H1 (cell line): ENCODE measurements around the gene PIMREG. TPM values are rescaled to one million over a fixed set of nuclear protein-coding genes. Genes with fewer than 3 reads are reported as not detected.

ENCODE experiments used
- CTCF ChIA-PET: fragments of 300-600 bp; sonication (Branson Sonifier 250); formaldehyde crosslinking; loops from one replicate; lab custom pipeline; 2021; ENCODE audit not compliant: partially characterized antibody; lab: Charles Lee
- POLR2A ChIA-PET: fragments of 300-600 bp; sonication (Branson Sonifier 250); formaldehyde crosslinking; loops from one replicate; lab custom pipeline; 2021; ENCODE audit warnings: inconsistent platforms; ENCODE audit not compliant: partially characterized antibody; lab: Charles Lee
- DNase-seq, 2 experiments: peaks; one replicate each; pipeline versions ENCODE4 v3.0.0 to v3.0.0-alpha.2; 2010 to 2022; ENCODE audit warnings: low spot score in 2 of 2, low read depth in 1 of 2, mixed read lengths in 1 of 2
- FAIRE-seq: peaks from 2 replicates; lab custom pipeline; 2011; peaks lifted over from hg19 to GRCh38; lab: Jason Lieb, UNC
- H2AFZ ChIP-seq: 2 replicates; pipeline ENCODE4 v1.8.1; 2012; ENCODE audit warnings: low read length, inconsistent platforms
- H2AK5ac ChIP-seq: 2 replicates; pipeline ENCODE4 v1.6.1; 2013; ENCODE audit warnings: low read depth, low read length
- H2BK120ac ChIP-seq: replicated peaks from 2 replicates; pipeline ENCODE3; 2013; ENCODE audit warnings: low read depth, low read length, inconsistent platforms
- H2BK12ac ChIP-seq: 2 replicates; pipeline ENCODE4 v1.6.1; 2013; ENCODE audit warnings: low read depth, low read length
- H2BK15ac ChIP-seq: 2 replicates; pipeline ENCODE4 v1.6.1; 2013; ENCODE audit warnings: low read length
- H2BK20ac ChIP-seq: 2 replicates; pipeline ENCODE4 v1.6.1; 2013; ENCODE audit warnings: low read length
- H2BK5ac ChIP-seq: 2 replicates; pipeline ENCODE4 v1.6.1; 2013; ENCODE audit warnings: low read depth, low read length
- H3K14ac ChIP-seq: 2 replicates; pipeline ENCODE4 v1.6.1; 2013; ENCODE audit warnings: inconsistent platforms; ENCODE audit not compliant: insufficient read length
- H3K18ac ChIP-seq: 2 replicates; pipeline ENCODE4 v1.6.1; 2013; ENCODE audit warnings: low read length; ENCODE audit errors: extremely low read depth
- H3K23ac ChIP-seq: 2 replicates; pipeline ENCODE4 v1.6.1; 2013; ENCODE audit warnings: inconsistent platforms; ENCODE audit not compliant: insufficient read length
- H3K23me2 ChIP-seq: 2 replicates; pipeline ENCODE4 v1.6.1; 2013; ENCODE audit warnings: low read depth, low read length
- H3K27ac ChIP-seq: 2 replicates; pipeline ENCODE4 v1.6.1; 2011; ENCODE audit warnings: low read depth, low read length, inconsistent platforms
- H3K27me3 ChIP-seq, 4 experiments: replicated peaks in 1 of 4; 1 replicate in 1 of 4; 2 replicates in 3 of 4; pipeline versions ENCODE4 v1.6.1 to v1.8.1; 2011 to 2013; ENCODE audit warnings: low read length in 3 of 4, mild to moderate bottlenecking in 3 of 4, inconsistent platforms in 2 of 4, mixed read lengths in 2 of 4, moderate library complexity in 1 of 4; ENCODE audit not compliant: control insufficient read depth in 3 of 4, insufficient read depth in 3 of 4; ENCODE audit errors: extremely low read depth in 1 of 4
- H3K36me3 ChIP-seq, 4 experiments: 2 replicates each; pipeline versions ENCODE4 v1.6.1 to v1.8.1; 2011 to 2013; ENCODE audit warnings: mild to moderate bottlenecking in 4 of 4, low read length in 3 of 4, moderate library complexity in 2 of 4, control low read depth in 1 of 4, inconsistent platforms in 1 of 4; ENCODE audit not compliant: insufficient read depth in 4 of 4, control insufficient read depth in 2 of 4
- H3K4ac ChIP-seq: replicated peaks from 2 replicates; pipeline ENCODE3; 2013; ENCODE audit warnings: low read length, low read depth, mixed read lengths, inconsistent platforms; ENCODE audit not compliant: insufficient read length
- H3K4me1 ChIP-seq, 4 experiments: replicated peaks in 1 of 4; 1 replicate in 1 of 4; 2 replicates in 3 of 4; pipeline versions ENCODE4 v1.6.1 to v1.8.1; 2011 to 2013; ENCODE audit warnings: low read length in 3 of 4, inconsistent platforms in 2 of 4, mixed read lengths in 1 of 4; ENCODE audit not compliant: insufficient read depth in 4 of 4, control insufficient read depth in 3 of 4
- H3K4me2 ChIP-seq, 2 experiments: 2 replicates each; pipeline versions ENCODE4 v1.6.1 to v1.8.1; 2011 to 2013; ENCODE audit warnings: low read depth in 2 of 2, low read length in 2 of 2, control low read depth in 1 of 2, inconsistent platforms in 1 of 2, mild to moderate bottlenecking in 1 of 2; ENCODE audit not compliant: insufficient read depth in 1 of 2
- H3K4me3 ChIP-seq, 4 experiments: fragments of 200-600, 300-600 bp in 1 of 4; sonication (generic), shearing (Covaris generic), sonication (Bioruptor Twin) in 1 of 4; 2 replicates each; pipeline versions ENCODE4 v1.5.1 to v1.8.1; 2011 to 2016; ENCODE audit warnings: low read length in 4 of 4, low read depth in 3 of 4, control low read depth in 2 of 4, inconsistent platforms in 2 of 4, mild to moderate bottlenecking in 2 of 4, mixed read lengths in 1 of 4, moderate library complexity in 1 of 4; ENCODE audit not compliant: insufficient read depth in 2 of 4; ENCODE audit errors: extremely low read depth in 1 of 4
- H3K56ac ChIP-seq: replicated peaks from 2 replicates; pipeline ENCODE3; 2013; ENCODE audit warnings: low read depth, mild to moderate bottlenecking, mixed read lengths, low read length, inconsistent platforms; ENCODE audit not compliant: insufficient read length
- H3K79me1 ChIP-seq: 2 replicates; pipeline ENCODE4 v1.6.1; 2013; ENCODE audit warnings: low read depth, low read length, control low read depth
- H3K79me2 ChIP-seq, 2 experiments: 2 replicates each; pipeline versions ENCODE4 v1.6.1 to v1.8.1; 2012 to 2013; ENCODE audit warnings: low read length in 2 of 2, mild to moderate bottlenecking in 2 of 2, inconsistent platforms in 1 of 2; ENCODE audit not compliant: insufficient read depth in 2 of 2, control insufficient read depth in 1 of 2
- H3K9ac ChIP-seq, 4 experiments: replicated peaks in 1 of 4; 1 replicate in 1 of 4; 2 replicates in 3 of 4; pipeline versions ENCODE4 v1.6.1 to v1.8.1; 2011 to 2013; ENCODE audit warnings: low read depth in 3 of 4, low read length in 3 of 4, control low read depth in 2 of 4, mild to moderate bottlenecking in 2 of 4, moderate library complexity in 2 of 4, inconsistent platforms in 1 of 4; ENCODE audit errors: extremely low read depth in 1 of 4
- H3K9me3 ChIP-seq, 2 experiments: 2 replicates each; pipeline versions ENCODE4 v1.6.1 to v1.8.1; 2012 to 2013; ENCODE audit warnings: mild to moderate bottlenecking in 2 of 2, moderate library complexity in 2 of 2, control low read depth in 1 of 2, inconsistent platforms in 1 of 2, low read depth in 1 of 2, low read length in 1 of 2, mixed read lengths in 1 of 2; ENCODE audit not compliant: insufficient read depth in 2 of 2
- H4K20me1 ChIP-seq, 2 experiments: replicated peaks in 1 of 2; 2 replicates each; pipeline versions ENCODE3 to v1.8.1; 2011 to 2013; ENCODE audit warnings: inconsistent platforms in 2 of 2, low read length in 2 of 2, mild to moderate bottlenecking in 1 of 2; ENCODE audit not compliant: insufficient read depth in 2 of 2, control insufficient read depth in 1 of 2
- H4K5ac ChIP-seq: 2 replicates; pipeline ENCODE4 v1.6.1; 2013; ENCODE audit warnings: low read length, low read depth, mixed read lengths, inconsistent platforms; ENCODE audit not compliant: insufficient read length
- H4K8ac ChIP-seq: 2 replicates; pipeline ENCODE4 v1.8.0; 2013; ENCODE audit warnings: mild to moderate bottlenecking, moderate library complexity, low read length, inconsistent platforms; ENCODE audit not compliant: insufficient read depth; ENCODE audit errors: extremely low read depth
- H4K91ac ChIP-seq: replicated peaks from 2 replicates; pipeline ENCODE3; 2013; ENCODE audit warnings: low read length, mixed read lengths, inconsistent platforms; ENCODE audit not compliant: insufficient read length
- KDM1A ChIP-seq: fragments of 200-600, 300-600 bp; sonication (generic); IDR thresholded peaks from 2 replicates; pipeline ENCODE4 v1.7.1; 2016; ENCODE audit warnings: mild to moderate bottlenecking, low read length, borderline replicate concordance
- POU5F1 ChIP-seq: IDR thresholded peaks from 2 replicates; pipeline ENCODE4 v1.6.1; 2011; ENCODE audit warnings: low read depth, mild to moderate bottlenecking, low read length, moderate library complexity
- WGBS, 2 experiments: shearing (Covaris generic) in 1 of 2; methylation state at CpG; one replicate each; pipeline versions ENCODE4 v1.1.6 to v1.1.7; 2013 to 2015; ENCODE audit warnings: low lambda C conversion rate in 2 of 2, mixed read lengths in 2 of 2, inconsistent platforms in 1 of 2, low coverage in 1 of 2, missing lambda C conversion rate in 1 of 2; ENCODE audit not compliant: insufficient replicate concordance in 2 of 2, insufficient coverage in 1 of 2, insufficient read length in 1 of 2; ENCODE audit errors: extremely low coverage in 1 of 2, missing lambda C conversion rate in 1 of 2; 5-methylcytosine and 5-hydroxymethylcytosine counted together
- polyA plus RNA-seq, 7 experiments: library from polyadenylated mRNA; depleted of rRNA in 3 of 7; stranded (reverse) in 5 of 7; unstranded in 2 of 7; fragments of >200 nt in 5 of 7; fragments of 200-250 nt in 2 of 7; gene quantifications; 1 replicate in 5 of 7; 2 replicates in 1 of 7; 4 replicates in 1 of 7; pipeline versions ENCODE4 v1.2.1 to v1.2.3, GENCODE V29; 2011 to 2013; ENCODE audit warnings: missing spikeins in 2 of 7, mixed read lengths in 2 of 7
- total RNA-seq: library from RNA; stranded (reverse); fragmentation: NEBNext Ultra II Directional; extraction: Animal tissue kit (Norgen Biotek cat#: 25700); gene quantifications from 2 replicates; pipeline ENCODE4 v1.2.1, GENCODE V29; 2021

Gene PIMREG
- total and polyA plus RNA-seq, 2 of the 8 experiments (the other 6 are each of a cell fraction or from before 2014, with no cell fraction given), result 133 to 148 TPM

- no peak for DNase-seq
- H3K18ac ChIP-seq, result no peak overlapping the region
- peaks cover 2% of the 10 kb centered on the region; the same call in 1 of the 2 replicates for H3K23me2 ChIP-seq
- no peak for FAIRE-seq
- H3K56ac ChIP-seq, result no peak overlapping the region
- no peak overlapping the region for H3K14ac ChIP-seq
- H3K79me2 ChIP-seq, result no peaks in the 10 kb centered on the region
- no peak overlapping the region for H2BK12ac ChIP-seq
- TF ChIP-seq POU5F1 (no peak), KDM1A (peak; percentile 71; the same call in 1 of the 2 replicates)
- TF ChIP-seq, all 59 proteins: peak for 1
- no peak overlapping the region for H2AK5ac ChIP-seq
- no peak overlapping the region for H2BK120ac ChIP-seq
- no peak overlapping the region for H3K4ac ChIP-seq
- no peak overlapping the region for H2AFZ ChIP-seq
- H2BK20ac ChIP-seq, result no peak overlapping the region
- H4K91ac ChIP-seq, result no peak overlapping the region
- no peak overlapping the region for H2BK15ac ChIP-seq
- no peak overlapping the region for H3K9ac ChIP-seq
- no peak overlapping the region for H2BK5ac ChIP-seq
- no peak overlapping the region for H3K23ac ChIP-seq
- H3K4me2 ChIP-seq, result no peak overlapping the region
- no peaks in the 10 kb centered on the region for H3K4me1 ChIP-seq
- H3K9me3 ChIP-seq, result peaks cover 3 to 4% of the 10 kb centered on the region in 2 experiments; a peak in 2 of 4 replicates
- WGBS, 2 experiments, result 88% methylated on average over 17 of the region's 17 CpGs; no CpG with 5 or more reads in 1 of the 2 experiments
- 0 out of 2 replicates have a peak overlapping the region, but pooled peaks have one; percentile 5 for H4K8ac ChIP-seq
- ChIA-PET POLR2A (no interaction called here), CTCF (interaction anchor here (0.9 to 1.2 kb wide), 3 partner anchors 15 to 836 kb away, joined by 3 to 4 read pairs (median 3); no protein-coding TSS in a partner anchor)
- no peak overlapping the region for H3K27ac ChIP-seq
- no peaks in the 10 kb centered on the region for H4K20me1 ChIP-seq
- H3K36me3 ChIP-seq, result no peaks in the 10 kb centered on the region
- no peaks in the 10 kb centered on the region for H3K79me1 ChIP-seq
- no peak overlapping the region for H4K5ac ChIP-seq
- no peaks in the 10 kb centered on the region for H3K27me3 ChIP-seq
- H3K4me3 ChIP-seq, result no peak overlapping the region
These were observed 15.9 kb upstream of the PIMREG start for GRCh38 chr17:6428207-6428965.
